OCI-LY3 (cell line): ENCODE data around the gene LARGE2.

Source experiments
- CTCF ChIP-seq: fragments of 200-600, 300-600 bp; sonication (generic); IDR thresholded peaks from 2 replicates; pipeline ENCODE4 v1.5.1; 2014; ENCODE audit warnings: antibody characterized with exemption, low read length, low read depth
- EZH2phosphoT487 ChIP-seq: fragments of 200-600 bp; shearing (Covaris generic); IDR thresholded peaks from 2 replicates; pipeline ENCODE4 v1.6.1; 2018; ENCODE audit warnings: antibody characterized with exemption, mixed run types, low read depth

- TF ChIP-seq CTCF (no peak), EZH2phosphoT487 (no peak)
Observed at GRCh38 chr11:45927684-45928413, 5.4 kb downstream of the LARGE2 start.
